D721Med (cell line): ENCODE results near the gene MARK3.

ENCODE experiments used
- DNase-seq: peaks from one replicate; pipeline ENCODE4 v3.0.0; 2011; ENCODE audit warnings: low spot score; ENCODE audit not compliant: insufficient read length
- FAIRE-seq: peaks from 2 replicates; lab custom pipeline; 2011; peaks lifted over from hg19 to GRCh38; lab: Jason Lieb, UNC
- CTCF ChIP-seq: IDR thresholded peaks from 2 replicates; pipeline ENCODE4 v1.5.1; 2012; ENCODE audit warnings: mild to moderate bottlenecking, control low read depth; ENCODE audit not compliant: insufficient read depth; ENCODE audit errors: missing control alignments

The MARK3 gene

GRCh38 chr14:103427485-103428443 is 42.5 kb downstream of the MARK3 start:
- no peak for TF ChIP-seq CTCF
- FAIRE-seq = no peak
- no peak for DNase-seq

- FAIRE-seq = no peak
- no peak for DNase-seq
- no peak for TF ChIP-seq CTCF
Measured at GRCh38 chr14:103428723-103429556, 43.7 kb downstream of the MARK3 start.

- FAIRE-seq (no peak), DNase-seq (no peak)
- TF ChIP-seq CTCF = no peak
Measured at GRCh38 chr14:103430358-103430757, 45.1 kb downstream of the MARK3 start.

- no peak for DNase-seq
- no peak for FAIRE-seq
- TF ChIP-seq CTCF = no peak
Measured at GRCh38 chr14:103432627-103433026, 47.4 kb downstream of the MARK3 start.

- DNase-seq (no peak), FAIRE-seq (no peak)
- TF ChIP-seq CTCF = no peak
Measured at GRCh38 chr14:103433916-103434563, 48.8 kb downstream of the MARK3 start.

- no peak for TF ChIP-seq CTCF
- DNase-seq (no peak), FAIRE-seq (no peak)
Measured at GRCh38 chr14:103434868-103435442, 49.7 kb downstream of the MARK3 start.
